ENCODE data around the gene DOCK4. TPM values are rescaled to one million over a fixed set of nuclear protein-coding genes. Genes with fewer than 3 reads are reported as not detected.

Gene DOCK4
- total RNA-seq, 1 experiment from 2014 or later = 3.4 TPM

DNA sequence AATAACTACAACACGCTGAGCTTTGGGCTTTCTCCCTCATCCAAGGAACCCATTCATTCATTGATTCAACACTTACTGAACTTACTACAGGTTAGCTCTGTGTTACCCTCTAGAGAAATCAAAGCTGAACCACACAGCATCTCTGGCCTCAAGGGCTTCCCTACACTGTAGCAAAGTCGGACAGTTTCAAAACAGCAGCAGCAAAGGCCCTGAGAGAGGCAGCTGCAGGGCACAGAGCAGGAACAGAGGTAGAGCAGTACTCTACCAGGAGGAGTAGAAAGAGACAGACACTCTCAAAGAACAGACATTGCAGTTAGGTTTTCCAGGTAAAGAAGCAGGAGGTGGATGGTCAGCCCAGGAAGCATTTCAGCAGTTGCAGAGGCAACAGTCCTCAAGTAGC lies 16.1 kb downstream of the DOCK4 start:
- DNase-seq (ENCODE audit: low spot score) = no peak

DNA sequence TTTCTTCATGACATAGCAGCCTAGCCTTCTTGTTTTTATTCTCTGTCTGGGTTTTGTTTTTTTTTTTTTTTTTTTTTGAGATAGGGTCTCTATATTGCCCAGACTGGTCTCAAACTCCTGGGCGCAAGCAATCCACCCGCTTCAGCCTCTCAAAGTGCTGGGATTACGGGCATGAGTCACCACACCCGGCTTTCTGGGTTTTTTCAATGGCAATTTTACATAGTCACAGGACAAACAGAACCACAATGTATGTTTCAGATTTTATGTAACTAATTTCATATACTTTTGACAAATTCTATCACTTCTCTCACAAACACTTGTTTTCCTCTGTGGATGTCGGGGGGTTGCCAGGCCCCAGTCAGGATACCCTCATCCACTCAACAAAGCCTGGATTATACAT lies 16.5 kb downstream of the DOCK4 start:
- DNase-seq (ENCODE audit: low spot score) = no peak

DNA sequence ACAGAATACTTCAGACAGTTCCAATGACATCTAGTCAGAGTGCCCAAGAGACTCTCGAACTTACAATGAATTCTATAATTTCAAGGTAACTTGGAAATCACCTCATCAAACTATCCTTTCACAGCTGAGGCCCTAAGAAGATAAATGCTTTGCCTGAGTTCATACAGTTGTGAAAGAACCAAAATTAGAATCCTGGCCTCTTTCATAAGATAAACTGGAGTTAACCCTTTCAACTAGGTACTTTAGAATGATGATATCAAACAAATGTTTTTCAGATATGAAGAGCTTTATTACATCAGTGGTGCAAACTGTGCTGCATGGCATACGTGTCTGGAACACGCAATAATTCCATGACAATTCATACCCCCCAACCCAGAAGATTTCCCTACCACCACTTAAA lies 17.9 kb downstream of the DOCK4 start:
- no peak for DNase-seq (ENCODE audit: low spot score)

DNA sequence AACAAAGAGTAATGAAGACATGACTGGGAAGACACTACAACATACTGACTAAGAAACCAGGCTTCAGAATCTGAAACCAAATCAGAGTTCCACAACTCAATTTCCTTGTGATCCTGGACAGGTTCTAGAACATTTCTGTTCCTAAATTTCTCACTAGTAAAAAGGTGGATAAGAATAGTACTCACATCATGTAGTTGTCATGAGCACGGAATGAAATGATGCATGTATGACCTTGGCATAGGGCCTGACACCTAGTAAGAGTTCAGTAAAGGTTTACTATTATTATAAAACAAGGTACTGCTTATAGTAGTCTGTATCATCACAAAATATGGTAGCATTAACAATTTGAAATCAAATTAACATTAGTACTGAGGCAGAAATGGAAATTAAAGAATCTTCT lies 19.9 kb downstream of the DOCK4 start:
- DNase-seq (ENCODE audit: low spot score) = no peak

DNA sequence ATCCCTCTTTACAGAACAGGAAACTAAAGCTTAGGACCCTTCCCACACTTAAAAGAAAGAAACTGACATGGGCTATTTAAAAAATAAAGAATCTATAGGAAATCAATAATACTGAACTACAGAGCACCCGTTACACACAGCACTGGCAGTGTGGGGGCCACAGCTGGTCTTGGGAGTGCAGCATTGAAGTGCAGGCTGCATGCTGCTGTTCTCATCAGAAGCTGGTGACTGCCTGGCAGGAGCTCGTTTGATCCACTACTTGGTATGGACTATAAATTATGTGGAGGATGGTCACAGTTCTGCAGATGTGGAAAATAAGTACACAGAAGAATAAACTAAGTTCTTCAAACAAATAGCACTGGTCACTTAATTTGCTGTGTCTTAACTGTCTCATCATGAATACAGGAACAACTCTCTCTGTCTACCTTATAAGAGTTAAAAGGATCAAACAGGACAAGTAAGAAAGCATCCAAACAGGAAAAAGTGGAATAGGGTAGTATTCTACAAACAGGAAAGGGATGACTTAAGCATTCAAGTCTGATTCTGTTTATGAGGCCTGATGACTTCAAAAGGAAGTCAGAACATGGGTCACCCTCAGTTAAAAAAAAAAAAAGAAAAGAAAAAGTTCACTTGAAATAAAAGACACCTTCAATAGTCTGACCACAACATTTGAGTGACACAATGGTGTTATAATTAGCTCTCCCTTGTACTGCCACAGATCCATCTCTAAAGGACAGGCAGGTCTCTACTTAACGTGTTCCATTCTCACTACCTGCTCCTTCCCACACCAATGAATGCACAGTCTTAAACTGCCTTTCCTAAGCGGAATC lies 21.0 kb downstream of the DOCK4 start:
- DNase-seq (ENCODE audit: low spot score) = no peak

DNA sequence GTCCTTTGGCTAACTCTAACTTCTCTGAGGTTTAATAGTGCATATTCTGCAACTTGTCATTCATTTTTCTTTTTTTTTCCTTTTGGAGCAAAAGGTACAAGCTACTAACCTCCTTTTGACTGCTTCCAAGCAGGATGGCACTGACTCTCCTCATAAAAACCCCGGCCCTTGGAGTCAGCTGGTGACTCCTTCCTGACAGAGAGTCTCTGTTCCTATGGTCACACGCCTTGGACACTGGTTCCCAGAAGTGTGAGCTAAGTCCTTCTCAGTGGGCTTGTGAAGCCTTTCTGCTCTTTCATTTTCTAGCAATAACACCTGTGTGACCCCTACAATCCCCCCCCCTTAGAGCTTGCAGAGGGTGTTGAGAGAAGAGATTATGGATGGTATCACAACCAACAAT lies 21.7 kb downstream of the DOCK4 start:
- DNase-seq (ENCODE audit: low spot score) = no peak

DNA sequence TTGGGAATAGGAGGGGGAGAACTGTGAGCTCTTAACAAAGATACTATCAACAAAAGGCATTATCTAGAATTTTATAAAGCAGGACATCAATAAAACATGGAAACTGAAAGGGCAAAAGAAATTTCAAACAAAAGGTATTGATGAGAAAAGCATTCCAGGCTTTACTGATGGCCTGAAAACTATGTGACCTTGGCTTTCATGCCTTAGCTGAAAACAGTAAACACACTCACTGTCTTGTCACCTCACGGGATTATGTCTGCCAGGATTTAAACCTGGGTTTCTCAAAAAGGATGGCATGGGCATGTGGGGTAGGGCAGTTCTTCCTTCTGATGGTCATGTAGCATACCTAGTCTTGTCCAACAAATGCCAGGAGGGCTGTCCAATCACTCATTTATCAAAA lies 22.9 kb downstream of the DOCK4 start:
- DNase-seq (ENCODE audit: low spot score) = no peak

DNA sequence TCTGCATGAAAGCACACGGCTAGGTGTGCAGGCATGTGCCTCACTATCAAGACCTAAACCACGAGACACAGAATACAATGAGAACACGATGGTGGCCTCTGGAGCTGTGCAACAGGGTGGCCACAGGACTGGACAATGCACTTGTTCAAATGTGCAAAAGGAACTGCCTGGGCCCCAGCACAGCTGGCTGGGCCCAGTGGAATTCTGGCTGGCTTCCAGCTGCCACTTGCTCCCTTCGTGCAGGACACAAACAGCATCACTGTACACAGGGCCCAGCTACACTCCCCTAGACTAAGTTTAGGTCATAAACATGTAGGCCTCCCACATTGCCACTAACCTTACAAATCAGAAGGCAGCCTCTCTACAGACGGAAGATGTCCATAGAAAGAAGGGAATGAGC lies 23.4 kb downstream of the DOCK4 start:
- DNase-seq (ENCODE audit: low spot score) = no peak

DNA sequence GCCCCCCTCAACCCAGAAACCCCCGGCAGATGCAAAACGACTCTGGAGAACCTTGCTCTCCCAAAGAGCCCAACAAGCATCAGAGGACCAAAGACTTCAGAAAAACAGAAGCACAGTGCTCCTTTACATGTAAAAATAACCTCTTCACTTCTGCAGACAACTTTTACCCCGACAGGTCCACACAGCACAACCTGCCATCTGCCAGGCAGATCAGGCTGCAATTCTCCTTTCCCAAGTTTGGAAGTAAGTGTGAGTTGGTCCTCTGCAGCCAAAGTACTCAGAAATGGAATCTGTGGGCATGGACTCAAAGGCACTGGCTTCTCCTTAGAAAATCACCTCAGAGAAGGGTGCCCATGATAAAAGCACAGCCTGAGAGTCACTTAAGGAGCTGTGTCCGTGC lies 26.0 kb downstream of the DOCK4 start:
- no peak for DNase-seq (ENCODE audit: low spot score)

DNA sequence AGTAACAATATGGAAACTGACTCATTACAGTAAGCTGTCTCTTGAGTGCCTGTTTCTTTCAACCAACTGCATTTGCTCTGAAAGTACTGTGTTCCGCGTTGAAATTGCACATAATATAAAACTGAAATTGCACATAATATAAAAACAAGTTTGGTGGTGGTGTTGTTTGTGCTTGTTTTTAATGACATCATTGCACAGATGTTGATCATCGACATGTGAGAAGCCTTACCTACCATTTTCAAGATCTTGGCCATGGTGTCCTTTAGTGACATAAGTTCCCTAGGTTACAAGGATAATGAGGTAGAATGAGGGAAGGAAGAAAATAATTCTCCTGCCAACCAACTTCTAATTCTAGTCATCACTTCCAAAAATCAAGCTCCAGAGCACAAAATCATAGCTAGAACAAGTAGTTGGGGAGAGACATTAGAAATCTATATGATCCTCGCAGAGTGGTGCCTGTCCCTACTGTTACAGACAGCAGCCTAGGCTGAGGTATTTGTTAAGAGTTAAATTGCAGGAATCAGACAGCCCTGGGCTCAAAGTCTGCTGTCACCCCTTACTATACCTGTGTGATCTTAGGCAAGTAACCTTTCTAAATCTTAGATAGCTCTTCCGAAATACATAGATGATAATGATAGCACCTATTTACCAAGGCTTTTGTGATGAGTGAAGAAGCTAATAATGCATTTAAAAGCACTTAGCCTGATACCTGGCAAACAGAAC lies 29.3 kb downstream of the DOCK4 start:
- no peak for DNase-seq (ENCODE audit: low spot score)

DNA sequence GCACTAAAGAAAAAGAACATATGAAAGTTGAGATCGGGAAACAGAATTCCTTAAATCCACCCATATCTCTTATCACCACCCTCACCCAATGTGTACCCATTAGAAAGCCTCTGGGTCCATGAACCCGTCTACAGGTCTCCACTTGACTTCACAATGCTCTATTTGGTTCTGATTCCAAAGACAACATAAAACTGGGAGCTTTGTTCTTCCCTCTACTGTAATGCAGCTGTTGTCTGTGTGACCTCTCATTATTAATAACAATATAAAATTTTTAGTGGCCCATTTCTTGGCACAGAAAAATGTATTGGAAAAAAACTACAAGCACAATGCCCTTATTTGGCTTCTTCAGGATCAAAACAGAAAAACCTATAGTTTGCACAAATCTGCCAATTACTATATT lies 30.0 kb downstream of the DOCK4 start:
- DNase-seq (ENCODE audit: low spot score) = no peak

DNA sequence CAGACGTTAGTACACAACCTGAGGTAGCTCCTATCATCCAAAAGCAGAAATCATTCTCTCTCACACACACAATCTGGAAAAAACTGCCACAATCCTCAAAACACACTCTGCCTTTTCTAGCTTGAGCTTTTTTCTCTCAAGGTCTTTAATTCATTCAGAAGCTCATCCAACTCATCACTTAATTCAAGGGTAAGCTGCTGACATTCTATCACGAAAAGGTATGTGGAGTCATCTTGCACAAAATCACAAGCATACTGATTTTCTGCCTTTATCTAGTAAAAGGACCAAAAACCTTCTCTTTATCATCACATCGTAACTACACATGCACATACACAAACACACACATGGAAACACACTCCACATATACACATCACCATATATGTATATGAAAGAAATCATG lies 32.0 kb downstream of the DOCK4 start:
- no peak for DNase-seq (ENCODE audit: low spot score)

DNA sequence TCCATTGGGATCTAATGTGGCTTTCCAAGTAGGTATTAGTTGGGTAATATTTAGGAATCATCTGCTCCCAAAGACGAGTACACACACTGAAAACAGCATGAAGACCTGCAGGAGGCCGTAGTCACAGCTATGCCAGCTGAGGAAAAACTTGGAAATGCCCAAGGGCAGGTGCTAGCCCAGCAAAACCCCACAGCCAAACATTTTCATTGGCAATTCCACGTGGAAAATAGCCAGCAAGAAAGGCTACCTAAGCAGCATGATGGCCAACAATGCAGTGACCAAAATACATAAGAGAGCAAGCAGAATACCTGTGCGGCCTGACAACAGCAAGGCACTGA lies 32.7 kb downstream of the DOCK4 start:
- no peak for DNase-seq (ENCODE audit: low spot score)

DNA sequence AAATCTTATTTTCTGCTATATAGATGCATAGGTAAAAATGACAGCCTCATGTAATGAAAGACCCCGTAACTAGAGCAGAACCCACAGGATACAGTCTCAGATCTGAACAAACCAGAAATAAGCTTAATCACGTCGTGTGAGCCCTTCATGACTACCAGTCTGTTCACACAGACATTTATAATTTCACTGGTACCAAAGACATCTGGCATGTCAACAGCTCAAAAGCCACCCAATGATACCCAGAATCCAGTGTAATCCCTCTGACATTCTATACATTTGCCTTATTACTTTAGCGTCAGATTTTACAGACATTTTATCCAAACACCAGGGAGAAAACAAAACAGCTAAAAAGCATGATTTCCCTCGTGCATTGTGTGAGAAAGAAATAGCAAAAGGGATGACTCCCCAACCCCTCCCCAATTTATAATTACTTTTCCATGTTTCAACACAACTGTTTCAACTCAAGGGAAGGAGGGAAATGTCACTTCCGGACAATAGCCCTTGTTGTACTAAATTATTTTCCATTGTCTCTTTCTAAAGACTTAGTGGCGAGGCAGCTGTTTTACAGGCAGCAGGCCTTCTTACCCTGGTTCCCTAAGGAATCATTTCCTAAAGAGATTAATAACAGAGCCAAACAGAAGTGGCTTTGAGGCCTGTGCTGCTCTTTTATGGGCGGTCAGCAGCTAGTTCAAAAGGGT lies 33.2 kb downstream of the DOCK4 start:
- DNase-seq (ENCODE audit: low spot score) = no peak

DNA sequence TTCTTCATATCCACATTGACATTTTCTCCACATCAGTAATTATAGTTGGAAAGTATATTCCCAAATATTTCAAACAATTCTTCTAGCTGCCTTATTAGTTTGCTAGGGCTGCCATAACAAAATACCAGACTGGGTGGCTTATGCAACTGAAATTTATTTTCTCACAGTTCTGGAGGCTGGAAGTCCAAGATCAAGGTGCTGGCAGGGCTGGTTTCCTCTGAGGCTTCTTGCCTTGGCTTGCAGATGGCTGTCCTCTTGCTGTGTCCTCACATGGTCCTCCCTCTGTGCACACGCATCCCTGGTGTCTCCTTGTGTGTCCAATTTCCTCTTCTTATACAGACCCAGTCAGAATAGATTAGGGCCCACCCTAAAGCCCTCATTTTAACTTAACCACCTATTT lies 34.5 kb downstream of the DOCK4 start:
- DNase-seq (ENCODE audit: low spot score) = no peak

DNA sequence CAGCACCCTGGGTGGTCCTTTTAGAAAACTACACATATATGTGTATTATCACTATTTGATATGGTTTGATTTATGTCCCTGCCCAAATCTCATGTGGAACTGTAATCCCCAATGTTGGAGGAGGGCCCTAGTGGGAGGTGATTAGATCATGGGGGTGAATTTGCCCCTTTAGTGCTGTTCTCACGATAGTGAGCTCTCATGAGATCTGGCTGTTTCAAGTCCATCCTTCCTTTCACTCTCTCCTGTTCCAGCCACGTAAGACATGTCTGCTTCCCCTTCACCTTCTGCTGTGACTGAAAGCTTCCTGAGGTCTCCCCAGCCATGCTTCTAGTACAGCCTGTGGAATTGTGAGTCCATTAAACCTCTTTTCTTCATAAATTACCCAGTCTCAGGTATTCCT lies 37.3 kb downstream of the DOCK4 start:
- no peak for DNase-seq (ENCODE audit: low spot score)

DNA sequence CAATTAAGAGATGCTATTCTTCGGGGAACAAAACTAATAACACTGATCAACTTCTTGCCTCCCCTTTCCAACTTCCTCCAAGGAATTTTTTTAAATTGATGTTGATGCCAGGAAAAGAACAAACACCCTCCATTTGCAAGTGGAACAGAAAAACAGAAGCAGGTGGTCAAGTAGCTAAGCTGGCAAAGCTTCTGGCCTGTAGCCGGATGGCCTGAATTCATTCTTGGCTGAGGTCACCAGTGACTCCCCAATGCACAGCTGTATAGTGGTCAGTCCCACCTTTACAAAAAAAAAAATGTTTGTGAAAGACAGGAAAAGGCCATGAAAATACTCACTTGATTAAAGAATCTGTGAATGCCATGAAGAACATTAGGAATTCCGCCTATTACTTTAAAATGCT lies 39.1 kb downstream of the DOCK4 start:
- DNase-seq (ENCODE audit: low spot score) = no peak

DNA sequence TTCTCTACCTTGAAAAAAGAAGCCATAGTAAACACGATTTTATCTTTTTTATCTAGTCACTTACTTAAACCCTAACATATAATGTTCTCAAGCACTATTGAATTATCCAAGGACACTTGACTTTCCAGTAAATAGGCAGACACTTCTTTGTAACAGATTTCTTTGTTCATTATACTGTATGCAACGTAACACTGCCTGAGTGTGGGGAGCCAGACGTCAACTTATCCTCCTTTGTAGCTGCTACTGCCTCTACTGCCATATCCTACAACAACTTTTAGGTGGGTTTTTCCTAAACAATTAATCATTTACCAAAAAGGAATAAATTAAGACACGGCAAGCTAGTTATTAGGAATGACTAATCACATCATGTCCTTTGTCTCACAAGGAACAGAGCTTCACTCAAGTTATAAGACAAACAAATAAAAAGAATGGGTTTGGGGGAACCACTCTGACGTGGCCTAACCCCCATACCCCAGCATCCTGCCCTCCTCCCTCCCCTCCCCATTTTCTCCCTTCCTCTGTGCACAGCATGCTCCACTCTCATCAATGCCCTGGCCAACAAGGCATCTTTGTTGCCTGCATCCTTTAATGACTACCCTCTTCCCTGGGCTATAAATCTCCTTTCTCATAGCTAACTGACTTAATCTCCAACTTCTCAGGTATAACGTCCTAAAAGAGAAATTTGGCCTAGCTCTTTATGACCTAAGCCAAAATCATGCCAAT lies 43.3 kb downstream of the DOCK4 start:
- no peak for DNase-seq (ENCODE audit: low spot score)

DNA sequence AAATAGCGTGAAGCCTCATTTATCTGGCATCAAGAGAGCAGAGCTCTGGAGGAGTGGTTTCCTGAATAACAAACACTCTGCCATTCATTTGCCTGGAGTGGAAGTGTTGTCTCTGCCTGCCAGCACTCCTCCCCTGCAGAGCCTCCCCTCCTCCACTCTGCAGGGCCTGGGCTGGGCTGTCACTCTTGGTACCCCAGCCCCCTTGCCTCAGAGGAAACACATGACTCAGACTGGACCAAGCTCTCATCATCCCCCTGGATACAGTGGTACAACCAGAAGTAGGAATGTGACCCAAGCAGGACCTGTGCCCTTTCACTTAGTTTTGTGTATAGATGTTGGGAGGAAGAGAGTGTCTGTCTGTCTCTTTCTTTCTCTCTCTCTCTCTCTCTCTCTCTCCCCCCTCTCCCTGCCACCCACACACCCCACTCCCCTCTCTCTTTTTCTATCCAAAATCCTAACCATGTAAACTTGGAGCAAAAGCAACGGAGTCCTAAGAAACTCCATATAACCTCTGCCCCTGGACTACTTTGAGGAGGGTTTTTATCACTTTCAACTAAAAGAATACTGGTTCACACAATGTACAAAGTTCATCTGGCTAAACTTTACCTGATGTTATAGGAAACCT lies 43.9 kb downstream of the DOCK4 start:
- peak; percentile 47 for DNase-seq (ENCODE audit: low spot score)

DNA sequence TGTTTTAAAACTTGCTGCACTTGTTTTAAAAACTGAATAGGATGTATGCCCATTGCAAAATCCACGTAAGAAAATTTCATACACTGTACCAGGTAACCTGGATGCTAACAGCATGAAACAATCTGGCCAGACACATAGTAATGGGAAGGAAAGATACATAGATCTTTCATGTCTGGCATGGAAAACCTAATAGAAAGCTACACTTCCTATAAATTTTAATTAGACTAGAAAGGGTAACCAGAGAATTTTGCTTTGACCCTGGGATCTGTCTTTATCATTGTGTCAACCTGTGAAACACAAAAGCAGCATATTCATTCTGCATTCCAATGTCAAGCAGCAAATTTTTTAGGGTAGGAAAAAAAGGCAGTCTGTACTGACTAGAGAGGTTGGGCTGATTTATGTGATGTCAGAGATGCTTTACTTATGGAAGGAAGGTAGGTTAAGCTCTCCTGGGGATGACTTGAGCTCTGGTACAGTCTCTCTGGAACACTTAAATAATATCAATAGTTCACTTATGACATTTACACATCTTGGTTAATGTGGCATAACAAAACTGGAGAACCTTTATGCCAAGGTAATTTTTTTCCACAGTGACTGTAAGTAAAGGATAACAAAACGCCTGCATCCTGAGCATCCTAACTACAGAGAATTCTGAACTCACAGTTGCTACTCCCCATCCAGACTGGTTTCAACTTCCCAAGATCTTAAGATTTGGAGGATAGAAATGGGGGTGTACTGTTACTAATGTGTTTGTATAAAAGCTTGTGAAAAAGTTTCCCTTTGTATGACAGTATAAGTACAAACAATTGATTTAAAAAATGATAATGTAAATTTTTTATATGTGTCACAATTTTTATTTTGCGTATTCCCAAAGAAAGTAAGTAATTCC lies 44.7 kb downstream of the DOCK4 start:
- no peak for DNase-seq (ENCODE audit: low spot score)

DNA sequence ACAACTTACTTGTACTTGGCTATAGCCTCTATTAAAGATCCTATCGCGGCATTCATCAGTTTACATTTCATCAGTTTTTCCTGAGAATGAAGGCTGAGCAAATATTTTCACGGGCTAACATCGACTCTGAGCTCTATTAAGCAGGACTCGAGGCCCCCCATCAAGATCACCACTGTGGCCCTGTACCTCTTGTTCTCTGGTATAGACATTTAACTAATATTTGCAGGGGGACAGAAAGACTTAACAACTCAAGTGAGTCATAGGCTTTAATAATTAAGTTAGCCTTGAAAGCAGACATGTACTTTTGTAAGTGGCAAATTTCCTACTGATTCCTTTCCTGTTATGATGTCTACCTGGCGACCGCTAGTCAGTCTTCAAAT lies 45.4 kb downstream of the DOCK4 start:
- DNase-seq (ENCODE audit: low spot score) = no peak
